ENCODE measurements around the gene RCE1.

Gene RCE1

DNA sequence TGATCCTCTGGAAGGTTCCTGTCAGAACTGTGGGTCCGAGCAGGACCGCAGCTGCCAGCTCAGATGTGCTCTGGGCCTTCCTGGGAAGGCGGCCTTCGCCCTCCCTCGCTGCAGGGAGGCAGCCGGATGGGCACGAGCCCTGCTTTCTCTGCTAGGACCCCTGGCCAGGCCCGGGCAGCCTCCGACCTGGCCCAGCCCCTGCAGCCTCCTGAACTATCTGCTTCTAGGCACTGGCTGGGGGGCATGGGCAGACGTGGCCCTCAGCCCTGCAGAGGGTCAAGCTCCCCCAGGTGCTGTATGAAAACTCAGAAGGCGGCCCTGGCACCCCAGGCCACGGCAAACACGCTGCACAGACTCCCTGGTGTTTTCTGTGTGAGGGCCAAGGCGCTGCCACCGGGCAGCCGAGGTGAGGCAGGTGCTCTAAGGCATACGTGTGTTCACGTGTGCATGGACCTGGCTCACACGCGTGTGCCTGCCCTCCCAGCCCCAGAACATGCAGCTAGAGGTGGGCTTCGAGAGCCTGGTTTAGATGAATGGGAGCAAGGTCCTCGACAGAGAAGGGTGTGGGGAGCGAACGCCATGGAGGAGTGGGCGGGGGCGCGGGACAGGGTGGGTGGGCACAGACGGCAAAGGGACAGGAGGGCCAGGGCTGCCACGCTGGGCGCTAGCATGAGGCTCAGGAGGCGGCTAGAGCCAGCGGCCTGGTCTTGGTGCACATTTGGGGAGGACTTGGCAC lies 18.0 kb downstream of the RCE1 start:
- no peak for DNase-seq (ENCODE audit: low spot score)
- in situ Hi-C loops (cut with MboI; ENCODE audit: low sequenced_read_pairs, unreplicated experiment): no loop called here
- TF ChIP-seq, protein P1, sequence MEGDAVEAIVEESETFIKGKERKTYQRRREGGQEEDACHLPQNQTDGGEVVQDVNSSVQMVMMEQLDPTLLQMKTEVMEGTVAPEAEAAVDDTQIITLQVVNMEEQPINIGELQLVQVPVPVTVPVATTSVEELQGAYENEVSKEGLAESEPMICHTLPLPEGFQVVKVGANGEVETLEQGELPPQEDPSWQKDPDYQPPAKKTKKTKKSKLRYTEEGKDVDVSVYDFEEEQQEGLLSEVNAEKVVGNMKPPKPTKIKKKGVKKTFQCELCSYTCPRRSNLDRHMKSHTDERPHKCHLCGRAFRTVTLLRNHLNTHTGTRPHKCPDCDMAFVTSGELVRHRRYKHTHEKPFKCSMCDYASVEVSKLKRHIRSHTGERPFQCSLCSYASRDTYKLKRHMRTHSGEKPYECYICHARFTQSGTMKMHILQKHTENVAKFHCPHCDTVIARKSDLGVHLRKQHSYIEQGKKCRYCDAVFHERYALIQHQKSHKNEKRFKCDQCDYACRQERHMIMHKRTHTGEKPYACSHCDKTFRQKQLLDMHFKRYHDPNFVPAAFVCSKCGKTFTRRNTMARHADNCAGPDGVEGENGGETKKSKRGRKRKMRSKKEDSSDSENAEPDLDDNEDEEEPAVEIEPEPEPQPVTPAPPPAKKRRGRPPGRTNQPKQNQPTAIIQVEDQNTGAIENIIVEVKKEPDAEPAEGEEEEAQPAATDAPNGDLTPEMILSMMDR (IDR thresholded peaks at IDR 0.05; ENCODE audit: borderline replicate concordance, control extremely low read depth, extremely low read depth, insufficient read depth, missing control alignments): no peak

DNA sequence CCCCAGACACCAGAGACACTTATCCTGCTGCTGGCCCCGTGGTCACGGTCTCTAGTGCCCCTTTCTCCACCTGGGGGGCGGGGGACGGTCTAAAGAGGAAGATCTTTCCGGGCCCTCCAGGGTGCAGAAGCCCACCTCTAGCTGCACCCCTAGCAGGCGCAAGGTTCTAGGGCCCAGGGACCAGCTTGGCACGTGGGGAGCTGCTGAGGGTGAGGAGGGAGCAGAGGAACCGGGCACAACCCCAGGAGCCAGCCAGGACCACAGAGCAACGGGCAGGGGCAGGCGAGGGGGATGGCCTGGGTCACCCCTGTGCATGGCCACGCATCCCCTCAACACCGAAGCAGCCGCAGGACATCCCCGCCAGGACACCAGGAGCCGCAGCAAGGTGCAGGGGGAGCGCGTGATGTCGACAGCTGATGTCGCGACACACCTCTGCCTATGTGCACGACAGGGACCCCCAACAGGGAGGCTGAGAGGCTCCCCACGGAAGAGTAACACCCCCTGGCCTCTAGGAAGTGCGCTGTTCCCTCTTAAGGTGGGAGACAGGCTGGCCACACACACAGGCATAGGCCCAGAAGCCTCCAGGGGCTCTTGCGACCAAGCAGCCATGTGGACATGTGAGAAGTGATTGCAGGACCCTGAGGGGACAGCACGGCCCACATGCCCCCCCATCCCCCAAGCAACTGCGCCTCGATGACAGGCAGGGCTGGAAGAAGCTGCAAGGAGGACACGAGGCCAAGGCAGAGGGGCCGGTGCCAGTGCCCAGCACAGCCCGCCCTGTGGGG lies 18.7 kb downstream of the RCE1 start:
- TF ChIP-seq, protein P1 (IDR thresholded peaks at IDR 0.05; ENCODE audit: borderline replicate concordance, control extremely low read depth, extremely low read depth, insufficient read depth, missing control alignments): no peak
- in situ Hi-C loops (cut with MboI; ENCODE audit: low sequenced_read_pairs, unreplicated experiment): no loop called here
- no peak for DNase-seq (ENCODE audit: low spot score)

DNA sequence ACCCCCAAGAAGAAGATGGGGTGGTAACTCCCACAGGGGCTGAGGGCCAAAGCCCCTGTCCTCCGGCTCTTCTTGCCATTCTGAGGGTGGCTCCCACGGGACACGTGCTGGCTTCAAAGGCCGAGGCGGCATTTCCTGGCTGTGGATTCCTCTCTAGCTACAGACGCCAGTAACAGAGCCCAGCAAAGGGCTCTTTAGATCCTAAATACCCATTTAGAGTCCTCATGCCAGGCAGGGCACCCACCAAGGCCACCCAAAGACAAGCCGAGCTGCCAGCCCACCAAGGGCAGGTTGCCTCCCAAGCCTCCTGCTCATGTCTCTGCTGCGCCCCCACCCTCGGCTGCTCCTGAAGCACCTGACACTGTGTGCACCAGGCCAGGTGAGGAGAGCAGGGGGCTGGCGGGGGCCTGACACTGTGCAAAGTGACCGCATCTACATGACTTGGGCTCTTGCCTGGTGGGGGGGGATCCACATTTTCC lies 19.4 kb downstream of the RCE1 start:
- in situ Hi-C loops (cut with MboI; ENCODE audit: low sequenced_read_pairs, unreplicated experiment): no loop called here
- DNase-seq (ENCODE audit: low spot score): no peak
- TF ChIP-seq, protein P1 (IDR thresholded peaks at IDR 0.05; ENCODE audit: borderline replicate concordance, control extremely low read depth, extremely low read depth, insufficient read depth, missing control alignments): no peak

DNA sequence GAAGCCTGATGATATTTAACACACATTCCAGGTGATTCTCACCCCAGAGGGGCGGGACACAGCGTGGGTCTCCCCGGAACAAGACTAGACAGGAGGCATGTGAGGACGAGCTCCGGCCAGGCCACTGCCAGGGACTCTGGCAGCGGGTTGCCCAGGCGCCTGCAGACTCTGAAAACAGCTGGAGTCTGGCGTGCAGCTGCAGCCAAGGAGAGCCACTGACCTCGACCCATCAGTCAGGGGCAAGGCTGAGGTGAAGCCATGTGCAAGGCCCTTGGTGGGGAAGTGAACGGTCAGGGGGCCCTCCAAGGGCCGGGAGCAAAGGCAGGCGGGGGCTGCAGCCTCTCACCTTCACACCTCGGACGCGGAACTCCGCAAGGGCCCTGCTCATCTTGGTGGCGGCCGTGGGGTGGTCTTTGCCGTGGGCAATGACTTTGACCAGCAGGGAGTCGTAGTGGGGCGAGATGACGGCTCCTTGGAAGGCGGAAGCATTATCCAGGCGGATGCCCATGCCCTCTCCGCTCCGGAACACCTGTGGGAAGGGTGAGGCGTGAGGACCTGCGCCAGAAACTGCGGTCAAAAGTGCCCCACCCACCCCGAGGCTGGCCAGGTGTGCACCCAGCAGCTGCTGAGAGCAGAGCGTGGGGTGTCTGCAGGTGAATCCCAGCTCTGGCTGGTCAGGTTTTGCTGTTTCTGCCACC lies 20.3 kb downstream of the RCE1 start:
- TF ChIP-seq, protein P1 (IDR thresholded peaks at IDR 0.05; ENCODE audit: borderline replicate concordance, control extremely low read depth, extremely low read depth, insufficient read depth, missing control alignments): no peak
- no peak for DNase-seq (ENCODE audit: low spot score)
- in situ Hi-C loops (cut with MboI; ENCODE audit: low sequenced_read_pairs, unreplicated experiment): no loop called here

DNA sequence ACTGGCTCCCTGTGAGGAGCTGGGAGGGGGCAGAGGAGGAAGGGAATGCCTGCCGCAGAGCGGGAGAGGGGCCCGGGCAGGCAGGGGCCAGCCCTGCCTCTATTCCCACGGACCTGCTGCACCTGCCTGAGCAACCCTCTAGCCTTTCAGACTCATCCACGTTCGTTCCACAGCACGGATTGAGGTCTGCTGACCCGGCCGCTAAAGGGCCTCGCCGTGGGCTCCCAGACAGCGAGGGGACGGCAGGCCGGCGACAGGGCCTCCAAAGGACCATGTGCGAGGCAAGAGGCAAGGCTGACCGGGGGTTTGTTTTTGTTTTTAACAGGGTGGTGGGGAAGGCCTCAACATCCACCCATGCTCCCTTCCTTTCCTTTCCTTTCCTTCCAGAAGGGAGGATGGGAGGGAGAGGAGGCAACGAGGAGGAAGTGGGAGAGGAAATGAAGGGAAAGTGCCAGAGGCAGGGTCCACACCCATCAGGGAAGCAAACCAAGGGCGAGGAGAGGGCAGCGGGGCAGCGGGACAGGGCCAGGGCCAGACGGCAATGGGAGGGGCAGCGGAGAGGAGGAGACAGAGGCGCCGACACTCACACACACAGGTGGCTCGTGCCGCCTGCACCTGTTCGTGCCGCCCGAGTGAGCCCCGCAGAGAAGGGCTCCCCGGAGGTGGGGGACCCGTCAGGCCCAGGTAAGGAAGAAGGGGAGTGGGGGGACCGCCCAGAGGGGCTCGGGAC lies 21.1 kb downstream of the RCE1 start:
- no peak for DNase-seq (ENCODE audit: low spot score)
- TF ChIP-seq, protein P1 (IDR thresholded peaks at IDR 0.05; ENCODE audit: borderline replicate concordance, control extremely low read depth, extremely low read depth, insufficient read depth, missing control alignments): no peak
- in situ Hi-C loops (cut with MboI; ENCODE audit: low sequenced_read_pairs, unreplicated experiment): no loop called here
